Caco-2 (cell line): ENCODE measurements around the gene PKNOX1. TPM values are rescaled to one million over a fixed set of nuclear protein-coding genes. Genes with fewer than 3 reads are reported as not detected.
"Not testable (repeated sequence)": the region's sequence is repeated elsewhere in the genome, so short reads cannot be mapped to it uniquely, and the experiment has no call there.

Source experiments
- BruUV-seq: library from RNA; stranded (reverse); fragments of 400-500 nt; replicated peaks from 2 replicates; lab custom pipeline; 2021; lab: Mats Ljungman, UMichigan
- CTCF ChIA-PET: fragments of 300-600 bp; sonication (Branson Sonifier 250); formaldehyde crosslinking; loops from one replicate; lab custom pipeline; 2022; ENCODE audit warnings: antibody characterized with exemption; lab: Charles Lee
- POLR2A ChIA-PET: fragments of 300-600 bp; sonication (Branson Sonifier 250); formaldehyde crosslinking; loops from one replicate; lab custom pipeline; 2022; ENCODE audit warnings: antibody characterized with exemption; lab: Charles Lee
- DNase-seq, 2 experiments: peaks; one replicate each; pipeline versions ENCODE4 v3.0.0 to v3.0.0-alpha.2; 2020 to 2022
- H3K27me3 ChIP-seq: replicated peaks from 2 replicates; pipeline ENCODE4 v1.6.0; 2011; ENCODE audit warnings: low read length; ENCODE audit not compliant: control insufficient read depth, insufficient read depth
- H3K36me3 ChIP-seq: 2 replicates; pipeline ENCODE4 v1.5.1; 2011; ENCODE audit warnings: low read length; ENCODE audit not compliant: control insufficient read depth, insufficient read depth
- H3K4me1 ChIP-seq: fragments of 250-450 bp; sonication (Bioruptor Pico); 2 replicates; pipeline ENCODE4 v1.5.1; 2020; ENCODE audit warnings: mild to moderate bottlenecking
- H3K4me3 ChIP-seq: 2 replicates; pipeline ENCODE4 v1.5.1; 2011; ENCODE audit warnings: low read depth, mild to moderate bottlenecking, control low read depth, low read length
- H3K9me3 ChIP-seq: fragments of 250-450 bp; sonication (Bioruptor Pico); 2 replicates; pipeline ENCODE4 v1.5.1; 2020; ENCODE audit warnings: mild to moderate bottlenecking, moderate library complexity
- H3K27ac Mint-ChIP-seq: one replicate; pipeline ENCODE4 v1.8.0; 2022; ENCODE audit warnings: mixed read lengths; ENCODE audit not compliant: unreplicated experiment
- H3K27me3 Mint-ChIP-seq: one replicate; pipeline ENCODE4 v1.8.0; 2022; ENCODE audit warnings: mixed read lengths; ENCODE audit not compliant: insufficient read depth, unreplicated experiment
- H3K36me3 Mint-ChIP-seq: one replicate; pipeline ENCODE4 v1.8.0; 2022; ENCODE audit warnings: mild to moderate bottlenecking, mixed read lengths; ENCODE audit not compliant: insufficient read depth, unreplicated experiment
- H3K4me1 Mint-ChIP-seq: one replicate; pipeline ENCODE4 v1.8.0; 2022; ENCODE audit warnings: low read depth, mixed read lengths; ENCODE audit not compliant: unreplicated experiment
- H3K4me3 Mint-ChIP-seq: one replicate; pipeline ENCODE4 v1.8.0; 2022; ENCODE audit warnings: mild to moderate bottlenecking, moderate library complexity, mixed read lengths; ENCODE audit not compliant: unreplicated experiment
- H3K9me3 Mint-ChIP-seq: one replicate; pipeline ENCODE4 v1.8.0; 2022; ENCODE audit warnings: mixed read lengths; ENCODE audit not compliant: unreplicated experiment
- CTCF ChIP-seq, 2 experiments: fragments of 200-600 bp in 1 of 2; IDR thresholded peaks; 1 replicate in 1 of 2; 2 replicates in 1 of 2; pipeline versions ENCODE4 v1.5.1 to v1.8.0; 2011 to 2022; ENCODE audit warnings: antibody characterized with exemption in 1 of 2, control low read depth in 1 of 2, inconsistent platforms in 1 of 2, low read depth in 1 of 2, low read length in 1 of 2, mild to moderate bottlenecking in 1 of 2, moderate library complexity in 1 of 2; ENCODE audit not compliant: insufficient read depth in 1 of 2, severe bottlenecking in 1 of 2, unreplicated experiment in 1 of 2
- intact Hi-C: fragments of 100-400 bp; cut with micrococcal nuclease; formaldehyde crosslinking; loops from one replicate; pipeline ENCODE4 v1.10.0; 2022; ENCODE audit not compliant: unreplicated experiment
- total RNA-seq: library from RNA; stranded (reverse); gene quantifications from 2 replicates; pipeline ENCODE4 v1.2.3, GENCODE V29; 2022

PKNOX1 gene
- total RNA-seq, 1 experiment from 2014 or later = 10.7 TPM

- Histone ChIP-seq H3K27me3 (no peaks in the 10 kb centered on the region), H3K4me3 (no peak overlapping the region), H3K9me3 (no peaks in the 10 kb centered on the region), H3K36me3 (no peaks in the 10 kb centered on the region), H3K4me1 (peaks cover 31% of the 10 kb centered on the region)
- no peak for TF ChIP-seq CTCF (IDR thresholded peaks at IDR 0.05; ENCODE audit: insufficient read depth in 1 of 2, low read depth in 1 of 2, low read length in 1 of 2, severe bottlenecking in 1 of 2, unreplicated experiment in 1 of 2)
- ChIA-PET CTCF (interaction anchor here (0.6 kb wide), 1 partner anchor 108 kb away, joined by 3 read pairs; no protein-coding TSS in a partner anchor), POLR2A (no interaction called here)
- Mint-ChIP-seq H3K27ac (peak overlapping the region; percentile 26), H3K4me3 (no peak overlapping the region), H3K9me3 (no peaks in the 10 kb centered on the region), H3K27me3 (no peaks in the 10 kb centered on the region), H3K4me1 (peaks cover 13% of the 10 kb centered on the region), H3K36me3 (peaks cover 48% of the 10 kb centered on the region)
- intact Hi-C loops = no loop called here
- no peak for DNase-seq
- BruUV-seq = no TSS peak
These were observed 9.2 kb upstream of the PKNOX1 start for GRCh38 chr21:42965211-42965560.

- H3K4me3 ChIP-seq, POLR2A ChIA-PET, H3K27me3 ChIP-seq, H3K9me3 Mint-ChIP-seq, DNase-seq, intact Hi-C loops, H3K9me3 ChIP-seq, H3K27me3 Mint-ChIP-seq, BruUV-seq, CTCF ChIA-PET, H3K4me3 Mint-ChIP-seq, H3K36me3 ChIP-seq: not testable (repeated sequence)
- peak overlapping the region; percentile 97 for H3K27ac Mint-ChIP-seq
- peaks cover 46% of the 10 kb centered on the region for H3K4me1 ChIP-seq
- H3K4me1 Mint-ChIP-seq = peaks cover 13% of the 10 kb centered on the region
- peaks cover 41% of the 10 kb centered on the region for H3K36me3 Mint-ChIP-seq
These were observed 6.7 kb upstream of the PKNOX1 start for GRCh38 chr21:42967616-42968015.

GRCh38 chr21:42969193-42969600 is 5.2 kb upstream of the PKNOX1 start:
- no peaks in the 10 kb centered on the region for H3K27me3 ChIP-seq
- H3K36me3 ChIP-seq = no peaks in the 10 kb centered on the region
- TF ChIP-seq CTCF (IDR thresholded peaks at IDR 0.05; ENCODE audit: insufficient read depth in 1 of 2, low read depth in 1 of 2, low read length in 1 of 2, severe bottlenecking in 1 of 2, unreplicated experiment in 1 of 2) = no peak
- Mint-ChIP-seq H3K4me1 (peaks cover 20% of the 10 kb centered on the region), H3K9me3 (no peaks in the 10 kb centered on the region), H3K36me3 (peaks cover 54% of the 10 kb centered on the region), H3K27ac (peak overlapping the region; percentile 97), H3K4me3 (peak overlapping the region; percentile 50), H3K27me3 (no peaks in the 10 kb centered on the region)
- CTCF ChIA-PET = interaction anchor here (0.7 kb wide), 1 partner anchor 46 kb away, joined by 4 read pairs; no protein-coding TSS in a partner anchor
- intact Hi-C loops = loop anchor here (1.0 kb wide), 1 partner anchor 32 kb away; no protein-coding TSS in a partner anchor
- H3K4me3 ChIP-seq = no peak overlapping the region
- POLR2A ChIA-PET = interaction anchor here (0.5 to 1.0 kb wide), 2 partner anchors 14 to 722 kb away, joined by 3 to 10 read pairs; no protein-coding TSS in a partner anchor
- no peaks in the 10 kb centered on the region for H3K9me3 ChIP-seq
- peak; percentile 59 to 74 for DNase-seq
- BruUV-seq = no TSS peak
- peaks cover 59% of the 10 kb centered on the region for H3K4me1 ChIP-seq
